ENCODE measurements around the gene TOR4A.

DNA sequence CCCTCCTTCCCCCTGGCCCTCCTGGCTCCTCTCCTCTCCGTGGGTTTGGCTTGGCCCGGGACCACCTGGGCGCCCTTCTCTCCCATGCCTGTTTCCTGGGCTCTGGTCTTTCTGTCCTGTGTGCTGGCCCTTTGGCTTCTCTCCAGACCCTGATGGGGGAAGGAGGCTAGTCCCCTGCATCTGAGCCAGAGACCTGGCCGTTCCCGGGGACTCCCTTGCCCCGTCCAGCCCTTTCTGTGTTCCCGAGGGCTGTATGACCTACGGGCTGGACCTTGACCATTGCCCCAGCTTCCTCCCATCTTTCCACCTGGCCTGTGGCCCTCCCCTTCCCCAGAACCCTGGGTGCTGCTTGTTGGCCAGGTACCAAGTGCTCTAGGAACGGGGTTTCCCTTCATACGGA is 14.0 kb upstream of the TOR4A start:
- TF ChIP-seq CTCF (IDR thresholded peaks at IDR 0.05) (no peak), TCF7L2 (IDR thresholded peaks at IDR 0.05; ENCODE audit: low read depth, low read length) (no peak), POLR2AphosphoS5 (IDR thresholded peaks at IDR 0.05; ENCODE audit: low read depth, low read length) (no peak), SIN3A (IDR thresholded peaks at IDR 0.05; ENCODE audit: borderline replicate concordance, insufficient read depth, low read depth, low read length) (no peak)
- TF ChIP-seq, protein P1, sequence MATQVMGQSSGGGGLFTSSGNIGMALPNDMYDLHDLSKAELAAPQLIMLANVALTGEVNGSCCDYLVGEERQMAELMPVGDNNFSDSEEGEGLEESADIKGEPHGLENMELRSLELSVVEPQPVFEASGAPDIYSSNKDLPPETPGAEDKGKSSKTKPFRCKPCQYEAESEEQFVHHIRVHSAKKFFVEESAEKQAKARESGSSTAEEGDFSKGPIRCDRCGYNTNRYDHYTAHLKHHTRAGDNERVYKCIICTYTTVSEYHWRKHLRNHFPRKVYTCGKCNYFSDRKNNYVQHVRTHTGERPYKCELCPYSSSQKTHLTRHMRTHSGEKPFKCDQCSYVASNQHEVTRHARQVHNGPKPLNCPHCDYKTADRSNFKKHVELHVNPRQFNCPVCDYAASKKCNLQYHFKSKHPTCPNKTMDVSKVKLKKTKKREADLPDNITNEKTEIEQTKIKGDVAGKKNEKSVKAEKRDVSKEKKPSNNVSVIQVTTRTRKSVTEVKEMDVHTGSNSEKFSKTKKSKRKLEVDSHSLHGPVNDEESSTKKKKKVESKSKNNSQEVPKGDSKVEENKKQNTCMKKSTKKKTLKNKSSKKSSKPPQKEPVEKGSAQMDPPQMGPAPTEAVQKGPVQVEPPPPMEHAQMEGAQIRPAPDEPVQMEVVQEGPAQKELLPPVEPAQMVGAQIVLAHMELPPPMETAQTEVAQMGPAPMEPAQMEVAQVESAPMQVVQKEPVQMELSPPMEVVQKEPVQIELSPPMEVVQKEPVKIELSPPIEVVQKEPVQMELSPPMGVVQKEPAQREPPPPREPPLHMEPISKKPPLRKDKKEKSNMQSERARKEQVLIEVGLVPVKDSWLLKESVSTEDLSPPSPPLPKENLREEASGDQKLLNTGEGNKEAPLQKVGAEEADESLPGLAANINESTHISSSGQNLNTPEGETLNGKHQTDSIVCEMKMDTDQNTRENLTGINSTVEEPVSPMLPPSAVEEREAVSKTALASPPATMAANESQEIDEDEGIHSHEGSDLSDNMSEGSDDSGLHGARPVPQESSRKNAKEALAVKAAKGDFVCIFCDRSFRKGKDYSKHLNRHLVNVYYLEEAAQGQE (IDR thresholded peaks at IDR 0.05; ENCODE audit: insufficient read depth in 1 of 2, low read depth in 2 of 2, low read length in 1 of 2): no peak
